HFF-Myc (cell line): ENCODE results near the gene CHRDL1.

Experiments used
- DNase-seq: peaks from one replicate; pipeline ENCODE4 v3.0.0-alpha.2; 2011; ENCODE audit warnings: low read depth; ENCODE audit errors: extremely low read depth
- H3K4me3 ChIP-seq: replicated peaks from 2 replicates; pipeline ENCODE4 v1.5.1; 2011; ENCODE audit warnings: low read depth, mild to moderate bottlenecking, control low read depth, low read length
- CTCF ChIP-seq: IDR thresholded peaks from 2 replicates; pipeline ENCODE4 v1.5.1; 2012; ENCODE audit warnings: mild to moderate bottlenecking, low read depth, low read length, control low read depth; ENCODE audit errors: missing control alignments

The CHRDL1 gene

GRCh38 chrX:110746014-110746413 lies 49.6 kb downstream of the CHRDL1 start:
- TF ChIP-seq CTCF = no peak
- DNase-seq = no peak
- H3K4me3 ChIP-seq = no peak overlapping the region

GRCh38 chrX:110745288-110745687 lies 50.3 kb downstream of the CHRDL1 start:
- no peak overlapping the region for H3K4me3 ChIP-seq
- DNase-seq = no peak
- TF ChIP-seq CTCF = no peak

GRCh38 chrX:110743679-110744340 lies 51.8 kb downstream of the CHRDL1 start:
- TF ChIP-seq CTCF = no peak
- peak; percentile 22 for DNase-seq
- no peak overlapping the region for H3K4me3 ChIP-seq

- no peak for DNase-seq
- no peak overlapping the region for H3K4me3 ChIP-seq
- no peak for TF ChIP-seq CTCF
These were observed 54.3 kb downstream of the CHRDL1 start for GRCh38 chrX:110741213-110741796.

DNA sequence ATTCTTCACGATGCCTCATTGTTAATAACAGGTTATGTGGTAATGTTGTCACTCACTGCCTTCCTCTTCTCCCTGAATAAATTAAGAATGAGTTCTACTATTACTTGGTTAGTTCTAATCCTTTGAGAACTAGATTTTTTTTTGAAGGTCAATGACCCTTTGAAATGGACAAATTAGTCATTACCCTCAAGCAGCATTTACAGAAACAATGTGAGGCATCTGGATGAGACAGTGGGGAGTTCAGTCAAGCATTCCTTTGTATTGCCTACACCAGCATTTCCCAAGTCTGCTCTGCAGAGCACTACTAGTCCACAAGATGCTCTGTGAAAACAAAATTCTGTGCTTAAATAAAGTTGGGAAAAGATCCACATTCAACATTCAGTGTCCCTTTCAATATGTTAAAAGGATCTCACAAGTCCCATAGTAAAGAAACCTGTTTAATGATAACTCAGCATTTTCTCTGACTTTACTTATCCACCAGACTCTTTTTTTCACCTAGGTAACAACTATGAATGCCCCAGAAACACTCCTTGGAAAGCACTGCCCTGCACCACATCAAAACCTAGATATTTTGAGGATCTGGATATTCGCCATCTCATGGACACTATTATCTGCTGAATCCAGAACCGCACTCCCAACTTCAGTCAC lies 60.6 kb downstream of the CHRDL1 start:
- peak; percentile 20 for DNase-seq
- no peak for TF ChIP-seq CTCF
- H3K4me3 ChIP-seq = no peak overlapping the region

GRCh38 chrX:110734271-110734670 lies 61.3 kb downstream of the CHRDL1 start:
- H3K4me3 ChIP-seq = no peak overlapping the region
- DNase-seq = no peak
- no peak for TF ChIP-seq CTCF
